Activated T-helper 9 cell treated with anti-CD3 and anti-CD28 coated beads, Interleukin-2, amount 50 U/mL, for 16 hours (primary cell): ENCODE results near the gene OPCML.

Experiments used
- DNase-seq: peaks from one replicate; pipeline ENCODE4 v3.0.0-alpha.2; 2020; ENCODE audit warnings: low read depth

OPCML gene

DNA sequence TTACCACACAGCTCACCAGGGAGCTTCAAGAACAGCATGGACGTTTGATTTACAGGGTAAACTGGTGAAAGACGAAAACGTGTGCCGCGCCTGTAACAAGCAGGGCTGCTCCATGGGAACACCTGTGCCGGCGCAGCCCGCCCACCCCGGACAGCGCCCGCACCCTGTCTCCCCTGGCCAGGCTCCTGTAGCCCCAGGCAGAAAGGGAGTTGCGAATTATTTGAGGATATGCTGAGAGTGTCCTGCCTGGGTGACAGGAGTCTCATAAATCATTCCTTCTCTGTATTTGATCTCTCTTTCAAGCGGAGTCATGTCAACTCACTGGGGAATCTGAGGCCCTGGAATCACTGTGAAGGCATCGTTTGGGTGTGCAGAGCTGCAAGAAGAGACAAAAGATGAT, 804.3 kb downstream of the OPCML start:
- DNase-seq, result no peak

DNA sequence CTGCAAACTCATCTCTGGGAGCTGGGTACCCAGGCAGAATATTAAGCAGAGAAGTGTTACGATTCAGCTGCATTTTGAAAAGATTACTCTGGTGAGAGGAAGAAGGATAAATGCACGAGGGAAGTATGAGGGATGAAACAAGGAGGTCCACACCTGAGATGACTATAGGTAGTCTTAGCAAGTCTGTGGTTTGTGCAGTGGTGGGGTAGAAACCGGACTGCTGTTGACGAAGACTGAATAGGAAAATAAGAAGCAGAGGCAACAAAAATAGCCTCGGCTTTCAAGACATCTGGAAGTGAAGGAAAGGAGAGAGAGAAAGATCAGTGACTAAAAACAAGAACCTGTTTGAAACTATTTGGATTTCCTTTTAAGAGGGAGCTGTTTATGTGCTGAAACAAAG, 810.8 kb downstream of the OPCML start:
- no peak for DNase-seq

DNA sequence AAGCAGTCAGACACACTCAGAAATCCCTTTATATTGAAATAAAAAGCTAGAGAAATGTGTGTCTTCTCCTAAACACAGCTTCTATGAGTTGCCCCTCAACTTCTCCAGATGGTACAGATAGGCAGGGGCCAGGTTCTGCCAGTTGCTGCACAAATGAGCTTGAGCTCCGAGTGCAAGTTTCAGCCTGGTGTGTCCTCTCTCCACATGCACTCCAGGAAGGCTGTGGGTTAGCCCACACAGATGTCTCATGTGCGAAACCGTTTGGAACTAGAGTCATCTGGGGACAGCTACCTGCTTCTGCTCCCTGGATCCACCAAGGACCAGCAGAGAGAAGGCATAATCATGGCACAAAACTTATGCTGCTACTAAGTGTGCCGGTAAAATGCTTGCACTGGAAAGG, 812.6 kb downstream of the OPCML start:
- DNase-seq, result no peak

DNA sequence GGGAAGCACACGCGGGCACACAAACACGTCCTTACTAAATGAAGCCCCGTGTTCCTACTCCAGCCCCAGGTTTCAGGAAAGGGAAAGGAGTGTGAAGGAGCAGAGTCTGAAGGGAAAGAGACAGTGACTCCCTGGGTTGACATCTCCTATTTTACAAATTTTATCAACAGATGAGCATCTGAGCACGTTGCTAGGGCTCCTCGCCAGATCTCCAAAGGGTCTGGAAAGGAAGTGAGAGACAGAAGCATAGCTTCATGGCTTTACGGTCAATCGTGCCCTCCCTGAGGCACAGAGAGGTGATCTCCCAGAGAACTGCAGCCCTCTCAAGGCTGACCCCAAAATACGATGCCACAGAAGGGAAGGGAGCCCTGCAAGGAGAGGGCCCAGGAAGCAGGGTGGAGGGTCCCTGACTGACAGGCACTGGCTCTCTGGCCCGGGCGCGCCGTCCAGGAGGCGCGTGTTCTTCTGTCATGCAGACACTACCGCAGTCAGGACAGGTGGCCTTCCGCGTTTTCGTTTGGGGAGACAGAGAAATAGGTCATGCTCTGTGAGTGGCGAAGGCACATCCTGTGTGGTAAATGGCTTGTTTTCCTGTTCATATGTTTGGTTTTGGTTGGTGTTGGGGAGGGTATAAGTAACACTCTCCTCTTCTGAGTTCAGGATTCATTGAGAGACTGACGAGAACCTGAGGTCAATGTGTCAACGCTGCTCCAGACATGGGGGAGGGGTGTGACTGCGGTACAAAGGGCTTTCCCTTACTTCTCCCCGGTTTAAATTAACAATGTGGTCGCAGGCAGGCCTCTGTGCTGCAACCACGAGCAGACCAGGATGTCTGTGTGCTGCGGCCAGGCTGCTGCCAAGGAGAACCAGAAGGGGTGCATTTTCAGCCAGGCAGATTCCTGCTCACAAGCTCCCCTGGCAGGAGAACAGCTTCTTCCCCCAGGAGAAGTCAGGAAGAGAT, 813.3 kb downstream of the OPCML start:
- DNase-seq, result peak; percentile 32

DNA sequence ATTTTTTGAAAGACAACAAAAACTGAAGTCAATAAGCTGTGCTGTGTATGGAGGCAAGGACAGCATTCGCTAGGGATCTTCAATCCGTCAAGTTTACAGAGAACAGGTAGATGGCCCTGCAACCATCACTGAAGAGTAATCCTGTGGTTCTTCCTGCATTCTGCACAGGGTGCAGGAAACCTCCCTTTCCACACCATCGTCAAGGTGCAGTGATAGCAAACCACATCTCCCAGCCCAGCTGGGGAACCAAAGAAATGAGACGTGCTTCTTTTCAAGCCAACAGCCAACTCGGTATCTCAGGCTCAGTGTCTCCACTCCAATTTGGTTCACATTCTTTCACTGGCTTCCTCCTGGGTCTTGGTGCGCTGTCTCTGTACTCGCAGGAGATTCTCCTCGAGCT, 814.5 kb downstream of the OPCML start:
- DNase-seq, result no peak

DNA sequence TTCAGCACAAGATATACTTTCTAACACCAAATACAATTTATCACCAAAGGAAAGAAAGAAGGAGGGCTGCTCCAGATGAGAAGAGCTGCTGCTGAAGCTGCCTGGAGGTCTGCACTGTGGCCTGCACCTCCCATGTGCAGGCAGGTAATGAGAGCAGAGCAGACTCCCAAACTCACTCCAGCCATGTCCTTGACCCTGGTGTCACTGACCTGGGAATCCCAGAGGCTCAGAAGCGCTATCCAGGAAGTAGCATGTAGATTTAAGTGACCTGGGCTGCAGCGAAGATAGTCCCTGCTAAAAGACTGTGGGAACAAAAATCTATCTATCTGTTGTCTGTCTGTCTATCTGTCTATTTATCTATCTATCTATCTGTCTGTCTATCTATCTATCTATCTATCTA, 816.3 kb downstream of the OPCML start:
- no peak for DNase-seq

DNA sequence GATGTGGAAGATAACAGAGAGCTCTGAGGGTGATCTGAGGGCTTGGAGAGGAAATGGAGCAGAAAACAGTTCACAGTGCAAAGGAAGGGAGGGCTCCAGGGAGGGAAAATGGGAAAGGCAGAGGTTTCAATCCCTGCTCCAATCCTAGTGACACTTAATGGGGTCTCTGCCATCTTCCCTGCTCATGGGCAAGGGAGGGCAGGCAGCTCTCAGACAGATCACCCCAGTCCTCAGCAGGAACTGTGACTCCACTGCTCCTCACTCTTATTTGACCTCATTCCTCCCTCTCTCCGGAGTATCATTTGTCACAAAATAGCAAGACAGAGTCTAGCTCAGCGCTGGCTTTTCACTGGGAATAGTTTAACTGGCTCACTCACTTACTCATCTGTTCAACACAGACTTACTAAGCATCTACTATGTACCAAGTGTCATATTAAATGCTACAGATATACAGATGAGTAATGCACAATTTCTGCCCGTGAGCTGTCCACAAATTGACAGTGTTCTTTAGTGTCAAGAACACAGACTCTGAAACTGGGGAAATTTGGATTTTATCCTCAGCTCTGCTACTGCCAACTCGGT, 817.4 kb downstream of the OPCML start:
- DNase-seq, result no peak

DNA sequence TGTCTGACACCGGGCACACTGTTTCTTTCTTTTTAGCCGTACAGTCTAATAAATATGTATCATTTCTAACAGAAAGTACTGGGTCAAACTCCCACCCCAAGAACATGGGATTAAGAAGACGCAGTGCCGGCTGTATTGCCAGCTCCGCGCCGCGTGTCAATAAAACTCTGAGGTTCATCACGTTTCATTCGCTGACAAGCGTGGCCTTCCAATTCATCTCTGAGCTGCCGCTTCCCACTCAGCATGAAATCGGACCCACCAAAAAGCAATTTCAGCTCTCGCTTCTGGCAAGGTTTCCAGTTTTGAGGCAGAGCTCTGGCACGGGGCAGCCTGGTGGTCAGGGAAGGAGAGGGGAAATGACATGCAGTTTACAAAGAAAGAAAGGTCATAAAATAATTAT, 819.8 kb downstream of the OPCML start:
- DNase-seq, result no peak

DNA sequence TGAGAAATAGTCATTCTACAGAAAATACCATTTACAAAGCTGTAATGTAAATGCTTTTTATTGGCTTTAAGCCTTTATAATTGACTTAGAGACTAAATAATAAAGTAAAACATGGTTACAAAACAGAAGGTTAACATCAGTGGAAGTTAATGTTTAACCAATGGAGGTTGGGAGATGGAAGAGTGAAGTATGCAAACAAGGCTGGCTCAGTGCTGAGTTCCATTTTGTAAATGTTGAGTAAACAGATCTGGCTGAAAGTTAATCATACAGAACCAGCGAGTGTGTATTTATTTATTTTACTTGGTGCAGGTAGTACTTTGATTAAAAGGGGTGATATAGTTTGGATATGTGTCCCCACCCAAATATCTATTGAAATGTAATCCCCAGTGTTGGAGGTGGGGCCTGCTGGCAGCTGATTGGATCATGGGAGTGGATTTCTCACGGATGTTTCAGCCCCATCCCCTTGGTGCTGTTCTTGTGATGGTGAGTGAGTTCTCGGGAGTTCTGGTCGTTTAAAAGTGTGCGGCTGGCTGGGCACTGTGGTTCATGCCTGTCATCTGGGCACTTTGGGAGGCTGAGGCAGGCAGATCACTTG, 827.4 kb downstream of the OPCML start:
- no peak for DNase-seq

DNA sequence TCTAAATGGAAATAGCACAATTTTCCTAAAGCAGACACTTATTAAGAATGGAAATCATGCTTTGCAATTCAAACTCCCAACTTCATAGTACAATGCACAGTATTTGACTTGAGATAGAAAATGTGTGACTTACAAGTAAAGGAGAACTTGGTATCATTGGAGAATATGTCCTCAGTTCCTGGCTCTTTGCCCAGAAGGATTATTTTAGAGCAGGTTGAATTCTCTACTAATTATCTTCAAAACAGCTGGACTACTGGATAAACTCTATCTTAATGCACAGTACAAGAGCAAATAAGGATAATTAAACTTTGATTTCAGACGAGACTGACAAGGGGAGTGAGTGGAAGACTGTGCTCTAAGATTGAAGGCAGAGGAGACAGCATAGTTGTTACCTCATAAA, 839.4 kb downstream of the OPCML start:
- no peak for DNase-seq

DNA sequence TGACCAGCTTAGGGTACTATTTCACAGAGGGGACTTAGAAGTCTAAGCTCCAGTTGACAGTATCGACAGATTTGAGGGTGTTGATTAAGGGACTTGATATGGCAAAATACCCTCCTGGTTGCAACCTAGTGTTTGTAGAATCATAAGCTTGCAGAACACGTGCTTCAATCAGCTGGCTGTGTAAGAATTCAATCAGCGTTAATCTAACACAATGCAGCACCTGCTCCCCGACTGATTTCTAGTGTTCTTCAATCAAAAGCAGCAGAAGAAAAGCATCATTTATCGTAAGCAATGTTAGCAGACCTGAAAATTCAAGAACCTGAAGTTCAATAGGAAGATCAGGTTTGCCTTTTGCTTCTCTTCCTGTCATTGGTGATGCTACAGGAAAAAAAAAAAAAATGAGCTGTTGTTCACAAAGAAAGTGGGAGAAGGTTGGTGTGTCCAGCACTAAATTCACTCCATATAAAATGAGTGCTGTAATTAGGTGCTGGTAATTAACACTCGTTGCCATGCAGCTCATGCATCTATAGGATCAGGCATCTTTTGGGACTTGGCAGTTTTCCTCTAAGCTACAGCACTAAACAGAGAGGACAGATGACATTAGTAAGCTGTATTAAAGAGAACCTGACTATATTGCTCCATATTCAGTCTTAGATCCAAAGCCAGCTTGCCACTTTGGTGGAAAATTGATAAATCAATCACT, 840.3 kb downstream of the OPCML start:
- no peak for DNase-seq

DNA sequence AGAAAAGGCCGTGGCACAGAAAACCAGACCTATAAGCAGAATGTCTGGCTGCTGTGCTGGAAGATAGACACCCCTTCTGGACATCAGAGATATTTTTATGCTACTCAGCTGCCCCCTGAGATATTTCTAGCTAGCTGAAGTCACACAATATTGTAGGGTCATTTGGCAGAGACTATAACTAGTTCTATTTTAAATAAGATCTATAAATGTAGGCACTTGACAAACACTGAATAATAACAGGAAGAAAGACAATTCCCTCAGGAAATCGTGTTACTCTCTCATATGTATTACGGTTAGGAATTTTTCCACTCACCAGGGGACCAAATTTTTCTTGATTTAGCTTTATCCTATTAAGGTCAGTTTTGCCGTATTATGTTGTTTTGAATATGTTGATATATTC, 845.4 kb downstream of the OPCML start:
- DNase-seq, result no peak

DNA sequence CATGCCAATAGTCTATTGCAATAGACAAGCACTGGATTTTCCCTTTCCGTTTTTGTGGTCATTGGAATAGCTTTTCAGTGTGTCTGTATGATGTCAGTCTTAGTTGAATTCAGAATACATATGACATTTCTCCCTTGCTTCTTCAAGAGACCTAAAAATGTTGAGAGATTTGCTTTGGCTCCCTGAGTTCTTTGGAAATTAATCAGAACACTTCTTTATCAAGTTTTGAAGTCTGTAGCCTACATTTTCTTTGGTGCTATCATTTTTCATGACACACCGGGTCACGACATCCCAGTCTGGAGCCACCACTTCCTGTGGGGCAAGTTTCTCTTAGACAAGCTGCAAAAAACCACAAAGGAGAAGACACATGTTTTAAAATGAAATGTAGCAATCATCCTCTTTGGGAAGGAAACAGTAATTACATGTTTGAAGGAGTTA, 847.1 kb downstream of the OPCML start:
- DNase-seq, result no peak

DNA sequence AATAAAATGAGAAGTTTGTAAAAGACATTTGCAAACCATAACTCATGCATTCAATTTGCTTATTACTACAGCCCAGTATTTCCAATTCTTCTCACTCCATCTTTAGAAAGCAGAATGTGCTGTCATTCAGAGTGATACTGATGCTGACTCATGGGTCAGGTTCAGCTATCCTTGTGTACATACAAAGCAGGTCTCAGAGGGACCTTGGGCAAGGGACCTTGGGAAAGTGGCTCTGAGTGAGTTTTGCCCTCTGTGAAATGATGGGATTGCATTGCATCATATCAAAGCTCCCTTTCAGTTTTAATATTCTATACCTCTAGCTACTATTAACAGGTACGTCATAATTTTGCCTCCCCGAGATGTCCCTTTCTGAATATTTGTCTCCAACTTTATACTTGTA, 848.7 kb downstream of the OPCML start:
- DNase-seq, result no peak

DNA sequence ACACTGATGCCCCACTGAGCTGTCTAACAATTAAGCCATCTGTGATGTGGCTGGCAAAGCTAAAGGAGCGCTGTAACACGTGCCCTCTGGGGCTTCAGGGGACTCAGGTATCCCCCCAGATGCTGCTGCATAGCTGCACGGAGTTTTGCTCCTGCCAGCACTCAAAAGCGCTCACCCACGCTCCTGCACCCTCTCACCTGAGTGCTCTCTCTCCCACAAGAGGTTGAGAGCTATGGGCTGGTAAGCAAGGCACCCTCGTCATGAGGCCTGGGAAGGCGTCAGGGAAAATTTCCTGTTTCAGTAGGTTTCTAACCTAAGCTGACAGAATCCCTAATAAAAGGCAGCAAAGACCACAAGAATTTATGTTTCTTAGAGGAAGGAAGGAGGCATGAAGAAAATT, 850.3 kb downstream of the OPCML start:
- DNase-seq, result no peak

DNA sequence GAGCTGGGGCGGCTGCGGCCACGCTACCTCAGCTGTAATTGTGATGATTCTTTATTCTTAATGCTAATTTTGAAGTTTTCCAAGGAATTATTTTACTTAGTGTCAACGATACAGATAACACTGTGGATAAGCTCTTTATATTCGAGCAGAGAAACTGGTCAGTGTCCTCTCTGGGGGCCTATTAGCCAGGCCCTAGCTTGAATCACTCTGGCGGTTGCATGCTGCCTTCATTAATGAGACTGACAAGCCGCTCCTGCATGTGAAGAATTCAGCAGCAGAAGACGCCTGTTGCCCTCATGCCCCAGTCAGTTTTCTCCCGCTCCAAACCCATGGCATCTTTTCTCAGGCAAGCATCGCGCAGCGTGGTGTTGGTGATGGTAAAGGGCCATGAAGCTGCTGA, 851.7 kb downstream of the OPCML start:
- DNase-seq, result no peak

DNA sequence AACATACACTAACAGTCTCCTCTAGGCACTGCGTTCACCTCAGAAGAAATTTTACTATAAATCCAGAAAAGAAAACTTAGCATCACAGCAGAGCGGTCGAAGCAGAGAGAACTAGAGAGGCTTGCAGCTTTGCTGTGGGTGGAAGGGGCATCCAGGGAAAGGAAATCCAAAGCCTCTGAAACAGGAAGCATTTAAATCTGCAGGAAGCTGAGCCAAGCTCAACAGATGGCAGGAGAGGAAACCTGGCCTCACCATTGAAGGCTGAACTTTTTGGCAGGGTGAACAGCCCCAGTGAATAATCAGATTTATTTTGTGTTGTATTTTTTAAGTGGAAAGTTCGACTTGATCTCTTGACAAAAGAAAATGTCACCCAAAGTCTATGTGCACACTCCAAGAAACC, 858.1 kb downstream of the OPCML start:
- no peak for DNase-seq

DNA sequence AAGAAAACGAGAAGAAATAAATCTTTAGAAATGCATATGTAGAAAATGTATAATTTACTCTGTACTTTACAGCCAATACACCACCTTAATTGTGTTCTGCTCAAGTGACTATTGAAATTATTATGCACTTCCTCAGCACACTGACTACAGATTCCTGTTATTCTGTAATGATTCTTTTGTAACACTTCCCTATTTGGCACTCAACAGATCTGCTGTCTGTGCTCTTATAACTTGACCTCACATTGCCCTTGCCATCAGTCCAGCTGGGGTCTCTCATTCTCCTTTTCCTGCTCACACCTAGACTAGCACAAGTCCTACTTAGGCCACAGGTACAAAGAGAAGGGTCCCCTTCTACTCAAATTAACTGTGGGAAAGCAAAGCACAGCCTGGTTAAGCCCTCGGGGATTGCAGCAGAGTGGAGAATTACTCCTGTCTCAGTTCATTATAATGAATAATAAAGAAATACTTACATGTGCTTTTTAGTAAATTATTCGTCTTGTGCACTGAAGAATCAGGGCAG, 860.4 kb downstream of the OPCML start:
- no peak for DNase-seq

DNA sequence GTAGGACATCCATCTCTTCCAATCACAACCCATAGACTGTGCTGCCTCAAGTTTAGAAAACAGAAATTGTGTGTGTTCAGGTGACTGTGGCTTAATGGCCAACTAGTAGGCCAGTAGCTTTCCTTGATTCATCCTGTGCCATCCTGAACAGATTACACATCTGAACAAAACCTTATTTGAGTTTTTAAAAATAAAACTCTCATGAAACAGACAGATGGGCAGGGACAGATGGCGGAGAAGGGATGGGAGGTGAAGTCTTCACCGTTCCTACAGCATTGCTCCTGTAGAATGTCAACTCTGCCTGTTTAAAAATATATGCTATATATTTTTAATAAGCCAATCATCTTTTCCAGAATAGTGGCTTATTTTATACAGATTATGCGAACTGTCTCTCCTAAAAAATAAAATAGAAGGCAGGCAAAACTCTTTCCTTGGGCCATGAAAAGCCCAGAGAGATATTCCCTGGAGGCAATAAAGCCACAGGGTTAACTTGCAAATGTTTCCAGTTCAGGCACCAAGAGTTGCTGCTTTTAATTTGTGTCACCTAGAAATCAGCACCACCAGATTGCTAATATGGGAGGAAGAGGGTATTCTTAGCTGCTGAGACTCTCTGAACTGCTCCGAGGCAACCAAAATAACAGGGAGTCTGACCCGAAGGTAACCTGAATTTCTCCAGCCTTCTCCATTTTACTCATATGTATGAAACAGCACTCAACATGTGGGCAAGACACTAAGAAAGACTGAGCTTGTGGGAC, 861.2 kb downstream of the OPCML start:
- DNase-seq, result no peak

DNA sequence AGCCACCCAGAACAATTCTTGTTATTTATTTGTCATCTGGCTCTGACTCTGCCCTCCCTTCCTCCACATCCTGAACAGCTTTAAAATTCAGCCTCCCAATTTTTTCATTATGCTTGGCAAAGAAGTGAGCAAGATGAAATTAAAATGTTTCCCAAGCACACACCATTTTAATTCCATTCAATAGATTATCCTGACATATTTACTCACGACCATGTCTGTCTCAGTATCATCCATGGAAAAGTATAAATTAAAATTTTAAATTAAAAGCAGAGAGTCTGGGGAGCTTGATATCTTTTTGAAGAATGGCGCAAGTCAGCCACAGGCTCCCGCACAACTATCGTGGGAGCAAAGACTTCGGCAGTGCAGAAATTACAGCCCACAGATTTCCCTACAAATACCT, 862.4 kb downstream of the OPCML start:
- DNase-seq, result no peak

DNA sequence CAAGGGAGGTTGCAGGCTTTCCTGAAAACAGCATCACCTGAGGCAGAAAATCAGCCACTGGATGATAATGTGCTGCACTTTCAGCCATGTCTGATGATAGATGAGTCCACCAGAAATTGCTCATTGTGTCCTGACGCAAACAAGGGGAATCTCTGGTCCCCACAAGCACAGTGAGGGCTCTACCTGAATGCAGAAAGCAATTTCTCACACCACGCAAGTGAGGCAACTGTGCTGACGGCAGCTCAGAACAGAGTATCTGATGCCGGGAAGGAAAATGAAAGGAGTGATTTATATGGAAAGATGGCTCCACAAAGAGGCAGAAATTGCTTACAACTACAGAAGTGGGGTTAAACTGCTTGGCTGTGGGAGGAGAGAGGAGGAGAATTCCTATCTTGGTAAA, 867.1 kb downstream of the OPCML start:
- DNase-seq, result no peak

DNA sequence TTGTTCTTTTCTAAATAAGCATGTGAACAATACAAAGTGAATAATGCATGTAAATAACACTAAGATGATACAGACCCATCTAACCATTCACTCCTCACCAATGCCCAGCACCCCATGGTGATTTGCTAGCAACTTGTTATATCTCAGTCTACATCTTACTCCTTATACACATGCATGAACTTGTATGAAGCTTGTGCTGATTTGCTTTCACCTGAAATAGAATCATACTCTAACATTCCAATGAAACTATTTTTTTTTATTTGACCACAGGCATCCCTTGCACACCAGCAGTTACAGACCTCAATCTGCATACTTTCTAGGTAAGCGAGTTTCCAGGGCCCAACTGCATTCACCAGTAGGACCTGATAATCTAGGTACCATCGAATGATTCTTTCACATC, 873.6 kb downstream of the OPCML start:
- no peak for DNase-seq
